Measurements from ENCODE around the gene MED22. TPM values are rescaled to one million over a fixed set of nuclear protein-coding genes. Genes with fewer than 3 reads are reported as not detected.

MED22 gene
- 13.6 and 16.8 TPM in 2 replicates for total RNA-seq

DNA sequence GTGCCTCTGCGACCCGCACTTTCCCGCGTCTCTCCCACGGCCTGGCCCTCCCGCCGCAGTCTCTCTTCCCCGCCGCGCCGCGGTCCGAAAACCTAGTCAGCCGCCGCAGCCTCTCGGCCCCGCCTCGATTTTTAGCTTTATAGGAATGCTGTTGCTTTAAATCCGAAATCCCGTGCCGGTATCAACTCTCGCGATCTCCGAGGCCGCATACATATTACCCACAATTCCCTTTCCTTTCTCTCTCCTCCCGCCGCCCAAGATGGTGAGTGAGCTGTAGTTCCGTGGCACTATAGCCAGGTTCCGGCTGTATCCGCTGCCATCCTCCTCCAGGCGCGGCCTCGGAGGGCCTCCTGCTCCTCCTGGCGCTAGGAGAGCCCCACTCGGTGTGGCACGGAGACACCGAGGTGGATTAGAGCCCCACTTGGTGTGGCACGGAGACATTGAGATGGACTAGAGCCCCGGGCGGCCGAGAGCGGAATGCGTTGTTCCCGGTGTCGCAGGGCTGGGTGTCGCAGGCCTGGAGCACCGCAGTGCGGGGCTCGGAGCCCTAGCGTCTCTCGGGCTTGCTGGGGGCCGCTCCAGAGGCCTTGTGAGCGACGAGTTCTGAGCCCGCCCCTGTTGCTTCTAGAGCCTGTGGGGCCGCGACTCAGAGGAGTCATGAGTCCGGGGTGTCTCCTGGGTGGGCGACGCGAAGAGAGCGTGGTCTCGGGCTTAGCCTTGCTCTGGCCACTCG, at the start of gene MED22, which contains the start of gene RPL7A:
Gene MED22 (minus strand): TSS at position 147 of the 733 bp plus-strand sequence. CDS start 1,469 bp downstream, outside the sequence.
Gene RPL7A (plus strand): TSS at position 234 of the 733 bp plus-strand sequence. CDS start 26 bp downstream, at position 260.

DNA sequence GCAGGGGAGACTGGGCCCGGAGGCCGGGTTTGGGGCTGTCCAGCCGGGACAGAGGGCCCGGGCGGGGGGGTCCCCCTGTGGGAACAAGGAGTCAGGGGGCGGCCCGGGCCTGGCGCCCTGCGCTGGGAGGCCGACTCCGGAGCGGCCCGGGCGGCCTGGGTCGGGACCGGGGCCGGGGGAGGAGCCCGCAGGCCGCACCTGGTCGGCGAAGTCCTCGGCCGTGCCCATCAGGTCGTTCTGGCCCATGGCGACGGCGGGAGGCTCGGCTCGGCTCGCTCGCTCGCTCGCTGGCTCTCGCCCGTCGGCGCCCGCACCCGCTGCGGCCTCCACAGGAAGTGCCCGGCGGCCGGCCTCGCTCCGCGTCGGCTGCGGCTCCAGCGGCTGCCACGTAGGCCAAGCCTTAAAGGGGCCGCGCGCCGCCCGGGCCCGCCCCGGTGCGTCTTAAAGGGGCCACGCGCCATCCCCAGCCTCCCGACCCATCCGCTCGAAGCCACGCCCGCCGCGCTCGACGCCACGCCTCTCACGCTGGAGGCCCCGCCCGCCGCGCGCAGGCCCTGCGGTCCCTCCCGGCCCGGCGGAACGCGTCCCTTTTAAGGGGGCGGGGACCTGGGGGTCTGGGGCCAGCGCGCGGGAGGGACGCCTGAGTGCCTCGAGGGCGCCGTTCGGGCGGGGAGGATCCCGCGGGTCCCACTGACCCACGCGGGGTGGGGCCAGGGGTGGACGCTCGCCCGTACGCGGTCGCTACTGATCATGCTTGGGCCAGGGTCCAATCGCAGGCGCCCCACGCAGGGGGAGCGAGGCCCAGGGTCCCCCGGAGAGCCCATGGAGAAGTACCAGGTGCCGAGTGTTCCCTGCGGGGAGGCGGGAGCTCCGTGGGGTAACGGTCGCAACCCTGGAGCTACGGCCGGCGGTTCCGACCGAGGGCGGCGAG, 28.1 kb upstream of the MED22 start, which contains the start of the genes STKLD1 and SURF4:
Gene STKLD1 (plus strand): TSS at position 643 of the 931 bp plus-strand sequence. CDS start 108 bp downstream, at position 751.
Gene SURF4 (minus strand): TSS at position 337 of the 931 bp plus-strand sequence. CDS start 91 bp downstream, at position 246.

DNA sequence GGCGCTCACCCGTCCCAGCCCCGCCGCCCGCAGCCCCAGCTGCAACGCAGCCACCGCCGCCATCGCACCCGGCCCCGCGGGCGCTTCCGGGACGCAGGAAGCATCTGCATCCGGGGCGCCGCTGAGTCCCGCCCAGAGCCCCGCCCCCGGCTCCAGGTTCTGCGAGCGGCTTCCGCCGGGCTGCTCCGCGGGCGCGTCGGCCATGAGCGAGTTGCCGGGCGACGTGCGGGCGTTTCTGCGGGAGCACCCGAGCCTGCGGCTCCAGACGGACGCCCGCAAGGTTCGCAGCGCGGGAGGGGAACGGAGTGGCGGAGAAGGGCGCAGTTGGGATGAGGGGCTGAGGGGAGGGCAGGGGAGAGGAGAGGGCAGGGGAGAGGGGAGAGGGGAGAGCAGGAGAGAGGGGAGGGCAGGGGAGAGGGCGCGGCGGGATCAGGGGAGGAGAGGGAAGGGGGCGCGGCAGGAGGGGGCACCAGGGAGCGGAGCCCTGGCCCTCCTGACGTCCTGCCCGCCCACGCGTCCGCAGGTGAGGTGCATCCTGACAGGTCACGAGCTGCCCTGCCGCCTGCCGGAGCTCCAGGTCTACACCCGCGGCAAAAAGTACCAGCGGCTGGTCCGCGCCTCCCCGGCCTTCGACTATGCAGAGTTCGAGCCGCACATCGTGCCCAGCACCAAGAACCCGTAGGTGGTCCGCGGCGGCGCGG, 8.6 kb upstream of the MED22 start, which contains the start of the genes SURF1 and SURF2:
Gene SURF1 (minus strand): TSS at position 97 of the 701 bp plus-strand sequence. CDS start 34 bp downstream, at position 63.
Gene SURF2 (plus strand): TSS at position 160 of the 701 bp plus-strand sequence. CDS start 43 bp downstream, at position 203.

DNA sequence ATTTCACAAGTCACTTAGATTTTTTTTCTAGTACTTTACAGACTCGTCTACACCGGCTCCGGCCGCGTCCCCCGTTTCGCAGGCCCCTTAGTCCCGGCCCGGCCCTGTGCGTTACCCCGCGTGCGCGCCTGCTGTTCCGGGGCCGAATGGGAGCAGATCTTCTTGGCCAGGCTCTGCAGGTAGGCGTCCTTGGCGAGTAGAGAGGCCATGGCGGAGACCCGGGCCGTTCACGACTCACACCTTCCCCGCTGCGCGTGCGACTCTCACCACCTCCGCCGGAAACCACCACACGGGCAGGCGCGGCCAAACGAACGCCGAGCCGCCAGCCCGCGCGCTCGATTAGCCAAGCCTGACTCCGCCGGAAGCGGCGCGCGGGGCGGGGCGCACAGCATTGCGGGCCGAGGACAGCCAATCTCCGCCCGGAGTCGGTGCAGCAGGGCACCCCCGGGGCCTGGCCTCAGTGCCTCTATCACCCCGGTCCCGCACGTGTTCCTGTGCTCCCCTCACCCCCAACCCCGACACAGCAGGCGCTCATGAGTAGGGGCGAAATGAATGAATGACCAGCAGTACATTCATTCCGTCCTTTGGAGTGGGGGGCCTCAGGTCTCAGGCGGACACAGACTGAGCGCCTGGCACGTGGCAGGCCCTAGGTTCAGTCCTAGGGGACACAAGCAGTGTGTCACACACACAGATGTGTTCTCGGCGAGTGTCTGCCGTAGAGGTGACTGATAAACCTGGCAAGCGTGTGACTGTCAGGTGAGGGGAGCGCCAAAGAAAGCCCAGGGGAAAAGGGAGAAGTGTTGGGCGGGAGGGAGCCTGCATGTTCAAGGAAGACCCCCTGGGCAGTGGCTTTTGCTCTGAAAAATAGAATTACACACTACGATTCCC, 11.8 kb downstream of the MED22 start, which contains the start of gene SURF6:
Gene SURF6 (minus strand): TSS at position 265 of the 888 bp plus-strand sequence. CDS start 56 bp downstream, at position 209.

Small RNA genes lying within 50 kb of the gene (small RNA-seq; reads per million reads assigned to genes)
- not detected for gene RF00019
- not detected for gene SNORD24
- gene SNORD36A, result not detected
- gene SNORD36B, result not detected
- not detected for gene SNORD36C

Other genes with a start within 250 kb of the MED22 start
- 19.9 and 21.7 TPM in 2 replicates for gene RALGDS, start 226.9 kb downstream of the MED22 start, total RNA-seq
- 1.8 TPM in 2 replicates for gene GBGT1, start 184.2 kb downstream of the MED22 start, total RNA-seq
- not detected in 2 replicates for gene OBP2B, start 138.9 kb downstream of the MED22 start, total RNA-seq
- not detected in 2 replicates for gene ABO, start 72.9 kb downstream of the MED22 start, total RNA-seq
- gene SURF6, start 11.9 kb downstream of the MED22 start, total RNA-seq, result 6.6 and 8.8 TPM in 2 replicates
- 1,530 and 2,826 TPM in 2 replicates for gene RPL7A, start 87 bp upstream of the MED22 start, total RNA-seq
- gene SURF1, start 8.4 kb upstream of the MED22 start, total RNA-seq, result 16.8 and 22.8 TPM in 2 replicates
- 13.6 and 16.0 TPM in 2 replicates for gene SURF2, start 8.4 kb upstream of the MED22 start, total RNA-seq
- 331 and 383 TPM in 2 replicates for gene SURF4, start 27.9 kb upstream of the MED22 start, total RNA-seq
- gene STKLD1, start 28.2 kb upstream of the MED22 start, total RNA-seq, result under 0.01 and 1.4 TPM in 2 replicates
- 12.9 and 14.5 TPM in 2 replicates for gene REXO4, start 69.9 kb upstream of the MED22 start, total RNA-seq
- gene ADAMTS13, start 74.2 kb upstream of the MED22 start, total RNA-seq, result 0.73 and 1.2 TPM in 2 replicates
- gene CACFD1, start 111.8 kb upstream of the MED22 start, total RNA-seq, result 1.1 and 1.2 TPM in 2 replicates
- 22.4 and 30.9 TPM in 2 replicates for gene SLC2A6, start 131.0 kb upstream of the MED22 start, total RNA-seq
- not detected in 2 replicates for gene MYMK, start 176.8 kb upstream of the MED22 start, total RNA-seq
- not detected in 2 replicates for gene ADAMTSL2, start 186.6 kb upstream of the MED22 start, total RNA-seq